ENCODE results near the gene LNX1. TPM values are rescaled to one million over a fixed set of nuclear protein-coding genes. Genes with fewer than 3 reads are reported as not detected.

The LNX1 gene
- total RNA-seq, 5 donors from 2014 or later (not counting 1 experiment from before 2014, with no cell fraction given), result 0.45 TPM; not detected in 4

DNA sequence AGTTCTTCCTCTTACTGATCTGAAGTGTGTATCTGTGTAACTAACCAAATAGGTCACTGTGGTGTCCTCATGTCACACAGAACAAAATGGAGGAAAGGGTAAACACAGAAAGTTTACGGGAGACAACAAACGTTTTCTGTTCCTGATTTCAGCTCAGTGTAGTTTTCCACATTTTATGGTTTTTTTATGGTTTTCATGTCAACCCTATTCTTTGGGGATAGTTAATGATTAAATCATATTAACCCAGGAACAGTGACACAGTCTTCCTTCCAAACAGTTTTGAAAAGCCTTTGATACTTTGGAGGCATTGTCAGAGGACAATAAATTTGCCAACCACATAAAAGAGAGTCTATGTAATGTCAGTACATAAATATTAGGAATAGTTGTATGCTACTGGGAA, 4.2 kb downstream of the LNX1 start:
- H3K27me3 ChIP-seq (replicated peaks in 1 of 2; ENCODE audit: control insufficient read depth in 2 of 2, extremely low read depth in 1 of 2, insufficient read depth in 2 of 2, low read length in 1 of 2), result peaks cover 0 to 14% of the 10 kb centered on the region in 2 experiments
- POLR2A ChIA-PET, result no interaction called here
- no peak for DNase-seq
- H3K4me1 ChIP-seq (ENCODE audit: control insufficient read depth in 1 of 2, extremely low read depth in 1 of 2, insufficient read depth in 2 of 2, low read length in 2 of 2), result peaks cover 0 to 5% of the 10 kb centered on the region in 2 experiments
- H3K9me3 ChIP-seq, result no peaks in the 10 kb centered on the region
- no peaks in the 10 kb centered on the region for H3K9me3 Mint-ChIP-seq
- H3K27ac Mint-ChIP-seq, result no peak overlapping the region
- peaks cover 3 to 18% (median 9%) of the 10 kb centered on the region in 3 donors for H3K4me1 Mint-ChIP-seq
- H3K4me3 ChIP-seq (ENCODE audit: control insufficient read depth in 1 of 2, extremely low read depth in 1 of 2, low read length in 1 of 2), result no peak overlapping the region
- WGBS (ENCODE audit: insufficient coverage), result no CpG with 5 or more reads among the region's 2 CpGs
- no peak for ATAC-seq (replicated peaks in 1 of 4)
- H3K27me3 Mint-ChIP-seq, result peaks cover 28 to 31% of the 10 kb centered on the region in 2 donors
- H3K27ac ChIP-seq (ENCODE audit: low read length), result no peak overlapping the region
- H3K4me3 Mint-ChIP-seq, result no peak overlapping the region
- CTCF ChIA-PET, result no interaction called here
- no peaks in the 10 kb centered on the region for H3K36me3 Mint-ChIP-seq
- no peaks in the 10 kb centered on the region for H3K36me3 ChIP-seq (ENCODE audit: control insufficient read depth in 2 of 2, extremely low read depth in 1 of 2, insufficient read depth in 1 of 2, low read length in 1 of 2)

DNA sequence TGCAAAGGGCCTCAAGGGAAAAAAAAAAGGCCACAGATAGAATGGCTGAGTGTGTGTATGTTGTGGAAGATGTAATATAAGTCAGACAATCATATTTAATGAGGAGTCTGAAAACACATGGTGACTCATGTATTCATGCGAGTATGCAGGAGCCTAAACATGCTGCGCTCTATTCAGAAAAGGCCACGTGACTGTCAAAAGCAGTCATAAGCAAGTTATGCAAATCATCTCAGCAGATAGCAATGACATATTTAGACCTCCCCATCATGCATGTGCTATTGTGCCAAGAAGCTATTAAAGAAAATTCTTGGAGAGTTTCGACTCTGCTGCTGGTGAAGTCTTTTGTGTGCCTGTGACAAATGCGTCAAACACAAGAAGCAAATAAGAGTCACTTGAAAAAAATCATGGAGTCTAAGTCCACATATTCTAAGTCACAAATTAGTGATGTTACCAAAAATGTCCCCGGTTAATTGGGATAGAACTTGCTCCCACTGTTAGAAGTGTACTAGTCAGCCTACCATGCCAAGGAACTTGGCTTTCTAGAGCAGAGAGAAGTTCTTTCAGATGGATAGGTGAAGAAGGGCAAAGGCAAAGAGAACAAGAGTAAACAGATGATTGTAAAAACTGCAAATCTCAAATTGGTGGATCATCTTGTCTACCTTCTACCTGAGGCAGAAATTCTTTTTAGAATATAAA, 5.0 kb downstream of the LNX1 start:
- Mint-ChIP-seq H3K27me3 (peaks cover 19 to 23% of the 10 kb centered on the region in 2 donors), H3K36me3 (no peaks in the 10 kb centered on the region), H3K9me3 (no peaks in the 10 kb centered on the region), H3K4me1 (peaks cover 0 to 9% (median 3%) of the 10 kb centered on the region in 3 donors), H3K27ac (no peak overlapping the region), H3K4me3 (no peak overlapping the region)
- ChIA-PET POLR2A (no interaction called here), CTCF (no interaction called here)
- H3K27me3 ChIP-seq (replicated peaks in 1 of 2; ENCODE audit: control insufficient read depth in 2 of 2, extremely low read depth in 1 of 2, insufficient read depth in 2 of 2, low read length in 1 of 2), result peaks cover 0 to 10% of the 10 kb centered on the region in 2 experiments
- no peak overlapping the region for H3K27ac ChIP-seq (ENCODE audit: low read length)
- no peak overlapping the region for H3K4me3 ChIP-seq (ENCODE audit: control insufficient read depth in 1 of 2, extremely low read depth in 1 of 2, low read length in 1 of 2)
- no peaks in the 10 kb centered on the region for H3K9me3 ChIP-seq
- DNase-seq (no peak), ATAC-seq (replicated peaks in 1 of 4) (no peak)
- 91% methylated on average over 4 of the region's 6 CpGs for WGBS (ENCODE audit: insufficient coverage)
- peaks cover 0 to 2% of the 10 kb centered on the region in 2 experiments for H3K4me1 ChIP-seq (ENCODE audit: control insufficient read depth in 1 of 2, extremely low read depth in 1 of 2, insufficient read depth in 2 of 2, low read length in 2 of 2)
- H3K36me3 ChIP-seq (ENCODE audit: control insufficient read depth in 2 of 2, extremely low read depth in 1 of 2, insufficient read depth in 1 of 2, low read length in 1 of 2), result no peaks in the 10 kb centered on the region

DNA sequence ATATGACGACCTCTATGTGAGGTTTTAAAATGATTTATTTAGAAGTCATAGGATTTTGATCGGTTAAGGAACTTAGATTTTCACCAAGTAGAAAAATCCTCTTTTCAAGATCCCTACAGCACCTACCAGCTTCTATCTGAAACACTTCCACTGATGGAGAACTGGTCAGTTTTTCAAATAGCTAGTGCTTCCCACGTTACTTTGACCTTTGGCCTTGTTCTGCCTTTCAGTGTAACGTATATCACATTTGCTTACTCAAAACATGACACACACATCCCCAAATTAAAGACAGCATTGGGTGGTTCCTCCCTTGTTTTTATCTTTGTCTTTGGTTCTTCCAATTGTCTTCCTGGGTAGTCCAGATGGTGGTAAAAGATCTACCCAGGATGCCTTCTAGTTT, 6.6 kb downstream of the LNX1 start:
- Mint-ChIP-seq H3K4me3 (no peak overlapping the region), H3K4me1 (no peaks in the 10 kb centered on the region), H3K9me3 (no peaks in the 10 kb centered on the region), H3K27ac (no peak overlapping the region), H3K36me3 (no peaks in the 10 kb centered on the region), H3K27me3 (peaks cover 6 to 7% of the 10 kb centered on the region in 2 donors)
- H3K27me3 ChIP-seq (replicated peaks in 1 of 2; ENCODE audit: control insufficient read depth in 2 of 2, extremely low read depth in 1 of 2, insufficient read depth in 2 of 2, low read length in 1 of 2), result peaks cover 0 to 5% of the 10 kb centered on the region in 2 experiments
- no peak for ATAC-seq (replicated peaks in 1 of 4)
- no peak overlapping the region for H3K27ac ChIP-seq (ENCODE audit: low read length)
- no peaks in the 10 kb centered on the region for H3K36me3 ChIP-seq (ENCODE audit: control insufficient read depth in 2 of 2, extremely low read depth in 1 of 2, insufficient read depth in 1 of 2, low read length in 1 of 2)
- 55% methylated on average over 3 of the region's 4 CpGs for WGBS (ENCODE audit: insufficient coverage)
- no peak overlapping the region for H3K4me3 ChIP-seq (ENCODE audit: control insufficient read depth in 1 of 2, extremely low read depth in 1 of 2, low read length in 1 of 2)
- DNase-seq, result no peak
- no peaks in the 10 kb centered on the region for H3K4me1 ChIP-seq (ENCODE audit: control insufficient read depth in 1 of 2, extremely low read depth in 1 of 2, insufficient read depth in 2 of 2, low read length in 2 of 2)
- ChIA-PET CTCF (no interaction called here), POLR2A (no interaction called here)
- H3K9me3 ChIP-seq, result no peaks in the 10 kb centered on the region

DNA sequence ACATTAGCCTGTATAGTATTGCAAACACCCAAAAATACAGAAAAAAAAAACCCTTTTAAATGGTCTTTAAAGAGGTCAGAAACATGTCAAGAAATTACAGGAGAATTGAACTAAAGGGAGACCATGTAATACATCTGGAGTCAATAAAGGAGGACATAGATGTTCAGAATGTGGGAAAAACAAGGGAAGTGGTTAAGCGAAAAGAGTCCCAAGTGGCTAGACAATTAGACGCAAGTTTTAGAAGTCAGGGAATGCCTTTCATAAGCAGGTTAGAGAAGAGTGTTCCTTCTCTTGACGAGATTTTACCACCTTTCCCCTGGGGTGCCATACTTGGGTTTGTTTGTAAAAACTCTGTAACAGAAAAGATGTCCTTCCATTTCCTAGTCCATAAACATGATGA, 7.8 kb downstream of the LNX1 start:
- ATAC-seq (replicated peaks in 1 of 4) (no peak), DNase-seq (no peak)
- no peak overlapping the region for H3K27ac ChIP-seq (ENCODE audit: low read length)
- H3K9me3 ChIP-seq, result no peaks in the 10 kb centered on the region
- H3K36me3 ChIP-seq (ENCODE audit: control insufficient read depth in 2 of 2, extremely low read depth in 1 of 2, insufficient read depth in 1 of 2, low read length in 1 of 2), result no peaks in the 10 kb centered on the region
- H3K4me1 ChIP-seq (ENCODE audit: control insufficient read depth in 1 of 2, extremely low read depth in 1 of 2, insufficient read depth in 2 of 2, low read length in 2 of 2), result no peaks in the 10 kb centered on the region
- Mint-ChIP-seq H3K27me3 (peaks cover 2 to 3% of the 10 kb centered on the region in 2 donors), H3K27ac (no peak overlapping the region), H3K4me1 (no peaks in the 10 kb centered on the region), H3K4me3 (no peak overlapping the region), H3K36me3 (no peaks in the 10 kb centered on the region), H3K9me3 (no peaks in the 10 kb centered on the region)
- no peak overlapping the region for H3K4me3 ChIP-seq (ENCODE audit: control insufficient read depth in 1 of 2, extremely low read depth in 1 of 2, low read length in 1 of 2)
- ChIA-PET POLR2A (interaction anchor here in 1 of 2 donors (0.6 kb wide), 1 partner anchor 388 kb away, joined by 4 read pairs; no protein-coding TSS in a partner anchor), CTCF (no interaction called here)
- WGBS (ENCODE audit: insufficient coverage), result no CpG with 5 or more reads among the region's 3 CpGs
- no peaks in the 10 kb centered on the region for H3K27me3 ChIP-seq (replicated peaks in 1 of 2; ENCODE audit: control insufficient read depth in 2 of 2, extremely low read depth in 1 of 2, insufficient read depth in 2 of 2, low read length in 1 of 2)

DNA sequence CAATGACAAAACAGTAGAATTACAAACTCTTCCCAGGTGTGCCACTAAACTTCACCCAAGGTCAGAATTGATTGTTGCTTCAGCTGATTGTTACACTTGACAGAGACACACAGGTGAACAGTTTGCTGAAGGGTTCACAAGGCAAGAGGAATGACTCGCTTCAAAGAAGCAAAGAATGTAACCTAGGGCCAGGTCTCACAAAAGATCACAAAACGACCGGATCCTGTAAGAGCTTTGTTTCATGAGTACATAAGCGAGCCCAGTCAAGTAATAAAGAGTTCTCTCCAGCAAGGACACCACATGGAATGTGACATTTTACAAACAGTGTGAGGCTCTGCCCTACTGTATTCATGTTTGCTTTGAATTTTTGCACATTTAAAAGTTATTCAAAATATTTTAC, 9.1 kb downstream of the LNX1 start:
- Histone ChIP-seq H3K4me1 (ENCODE audit: control insufficient read depth in 1 of 2, extremely low read depth in 1 of 2, insufficient read depth in 2 of 2, low read length in 2 of 2) (no peaks in the 10 kb centered on the region), H3K9me3 (no peaks in the 10 kb centered on the region), H3K27ac (ENCODE audit: low read length) (no peak overlapping the region), H3K27me3 (replicated peaks in 1 of 2; ENCODE audit: control insufficient read depth in 2 of 2, extremely low read depth in 1 of 2, insufficient read depth in 2 of 2, low read length in 1 of 2) (no peaks in the 10 kb centered on the region), H3K36me3 (ENCODE audit: control insufficient read depth in 2 of 2, extremely low read depth in 1 of 2, insufficient read depth in 1 of 2, low read length in 1 of 2) (no peaks in the 10 kb centered on the region), H3K4me3 (ENCODE audit: control insufficient read depth in 1 of 2, extremely low read depth in 1 of 2, low read length in 1 of 2) (no peak overlapping the region)
- 68% methylated on average over 4 of the region's 4 CpGs for WGBS (ENCODE audit: insufficient coverage)
- Mint-ChIP-seq H3K9me3 (no peaks in the 10 kb centered on the region), H3K4me1 (no peaks in the 10 kb centered on the region), H3K36me3 (no peaks in the 10 kb centered on the region), H3K27ac (no peak overlapping the region), H3K27me3 (peaks cover 0 to 2% of the 10 kb centered on the region in 2 donors), H3K4me3 (no peak overlapping the region)
- ChIA-PET CTCF (no interaction called here), POLR2A (no interaction called here)
- DNase-seq (no peak), ATAC-seq (replicated peaks in 1 of 4) (no peak)

DNA sequence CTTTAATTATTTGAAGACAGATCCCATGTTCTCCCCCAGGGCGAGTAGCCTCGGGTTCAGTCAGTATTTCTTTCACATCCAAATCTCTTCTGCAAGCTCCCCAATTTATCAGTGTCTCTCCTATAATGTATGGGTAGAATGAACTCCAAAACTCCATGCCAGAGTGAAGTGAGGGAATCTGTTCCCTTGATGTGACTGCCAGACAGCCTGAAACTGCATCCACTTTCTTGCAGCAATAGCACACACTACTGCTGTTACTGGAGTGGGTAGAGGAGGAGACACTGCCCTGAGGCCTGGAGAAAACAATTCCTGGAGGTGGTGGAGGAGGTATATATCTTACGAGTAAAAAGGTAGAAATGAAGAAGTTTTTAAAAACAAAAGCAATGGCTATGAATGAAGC, 11.0 kb downstream of the LNX1 start:
- peaks cover 0 to 2% of the 10 kb centered on the region in 2 donors for H3K27me3 Mint-ChIP-seq

More for the DNA sequence above, 11.0 kb downstream of the LNX1 start:
- Histone ChIP-seq H3K9me3 (no peaks in the 10 kb centered on the region), H3K4me1 (ENCODE audit: control insufficient read depth in 1 of 2, extremely low read depth in 1 of 2, insufficient read depth in 2 of 2, low read length in 2 of 2) (no peaks in the 10 kb centered on the region), H3K36me3 (ENCODE audit: control insufficient read depth in 2 of 2, extremely low read depth in 1 of 2, insufficient read depth in 1 of 2, low read length in 1 of 2) (no peaks in the 10 kb centered on the region), H3K27ac (ENCODE audit: low read length) (no peak overlapping the region), H3K4me3 (ENCODE audit: control insufficient read depth in 1 of 2, extremely low read depth in 1 of 2, low read length in 1 of 2) (no peak overlapping the region), H3K27me3 (replicated peaks in 1 of 2; ENCODE audit: control insufficient read depth in 2 of 2, extremely low read depth in 1 of 2, insufficient read depth in 2 of 2, low read length in 1 of 2) (no peaks in the 10 kb centered on the region)
- DNase-seq (no peak), ATAC-seq (replicated peaks in 1 of 4) (no peak)
- Mint-ChIP-seq H3K4me3 (no peak overlapping the region), H3K4me1 (no peaks in the 10 kb centered on the region), H3K27ac (no peak overlapping the region), H3K9me3 (no peaks in the 10 kb centered on the region), H3K36me3 (no peaks in the 10 kb centered on the region)
- ChIA-PET POLR2A (no interaction called here), CTCF (no interaction called here)
- WGBS (ENCODE audit: insufficient coverage), result no CpG with 5 or more reads among the region's 3 CpGs
